ENCODE data around the gene TTPAL.

TTPAL gene

GRCh38 chr20:44442298-44443070 lies 33.2 kb upstream of the TTPAL start:
- no peak for DNase-seq (ENCODE audit: low read depth in 2 of 2)

GRCh38 chr20:44445742-44446710 lies 29.6 kb upstream of the TTPAL start:
- no peak for DNase-seq (ENCODE audit: low read depth in 2 of 2)

- no peak for DNase-seq (ENCODE audit: low read depth in 2 of 2)
These were observed 27.8 kb upstream of the TTPAL start for GRCh38 chr20:44447827-44448419.

GRCh38 chr20:44448753-44449546 lies 26.7 kb upstream of the TTPAL start:
- no peak for DNase-seq (ENCODE audit: low read depth in 2 of 2)

- no peak for DNase-seq (ENCODE audit: low read depth in 2 of 2)
These were observed 25.8 kb upstream of the TTPAL start for GRCh38 chr20:44449864-44450263.

GRCh38 chr20:44450281-44450889 lies 25.3 kb upstream of the TTPAL start:
- DNase-seq (ENCODE audit: low read depth in 2 of 2) = no peak

GRCh38 chr20:44450903-44451450 lies 24.7 kb upstream of the TTPAL start:
- no peak for DNase-seq (ENCODE audit: low read depth in 2 of 2)

- DNase-seq (ENCODE audit: low read depth in 2 of 2) = no peak
These were observed 21.2 kb upstream of the TTPAL start for GRCh38 chr20:44454306-44454963.

GRCh38 chr20:44455126-44455525 lies 20.5 kb upstream of the TTPAL start:
- no peak for DNase-seq (ENCODE audit: low read depth in 2 of 2)

GRCh38 chr20:44456611-44457010 lies 19.1 kb upstream of the TTPAL start:
- no peak for DNase-seq (ENCODE audit: low read depth in 2 of 2)

GRCh38 chr20:44457016-44457415 lies 18.7 kb upstream of the TTPAL start:
- no peak for DNase-seq (ENCODE audit: low read depth in 2 of 2)

- no peak for DNase-seq (ENCODE audit: low read depth in 2 of 2)
These were observed 16.4 kb upstream of the TTPAL start for GRCh38 chr20:44459271-44459670.

- DNase-seq (ENCODE audit: low read depth in 2 of 2) = no peak
These were observed 14.9 kb upstream of the TTPAL start for GRCh38 chr20:44460795-44461141.

- no peak for DNase-seq (ENCODE audit: low read depth in 2 of 2)
These were observed 14.4 kb upstream of the TTPAL start for GRCh38 chr20:44461142-44461802.

- DNase-seq (ENCODE audit: low read depth in 2 of 2) = no peak
These were observed 13.9 kb upstream of the TTPAL start for GRCh38 chr20:44461803-44462174.

- no peak for DNase-seq (ENCODE audit: low read depth in 2 of 2)
These were observed 12.2 kb upstream of the TTPAL start for GRCh38 chr20:44463466-44463865.

GRCh38 chr20:44464514-44464913 lies 11.2 kb upstream of the TTPAL start:
- DNase-seq (ENCODE audit: low read depth in 2 of 2) = no peak

GRCh38 chr20:44465001-44465560 lies 10.6 kb upstream of the TTPAL start:
- DNase-seq (ENCODE audit: low read depth in 2 of 2) = no peak

GRCh38 chr20:44467289-44467883 lies 8.3 kb upstream of the TTPAL start:
- DNase-seq (ENCODE audit: low read depth in 2 of 2) = no peak

Measured in fibroblast of skin of left quadriceps (primary cell).